Measurements from ENCODE around the gene INTS7.

Gene INTS7

GRCh38 chr1:212021563-212021962 is 13.8 kb downstream of the INTS7 start:
- no peak overlapping the region for H3K4me3 ChIP-seq (ENCODE audit: low read depth, low read length)
- DNase-seq (ENCODE audit: low read depth) = no peak
- TF ChIP-seq CTCF (IDR thresholded peaks at IDR 0.05; ENCODE audit: low read depth, low read length, missing control alignments) = no peak

- no peak for DNase-seq (ENCODE audit: low read depth)
- H3K4me3 ChIP-seq (ENCODE audit: low read depth, low read length) = no peak overlapping the region
- TF ChIP-seq CTCF (IDR thresholded peaks at IDR 0.05; ENCODE audit: low read depth, low read length, missing control alignments) = no peak
Observed at GRCh38 chr1:212020975-212021374, 14.4 kb downstream of the INTS7 start.

GRCh38 chr1:212013672-212014071 is 21.7 kb downstream of the INTS7 start:
- no peak for TF ChIP-seq CTCF (IDR thresholded peaks at IDR 0.05; ENCODE audit: low read depth, low read length, missing control alignments)
- no peak overlapping the region for H3K4me3 ChIP-seq (ENCODE audit: low read depth, low read length)
- no peak for DNase-seq (ENCODE audit: low read depth)

GRCh38 chr1:212012034-212012740 is 23.2 kb downstream of the INTS7 start:
- TF ChIP-seq CTCF (IDR thresholded peaks at IDR 0.05; ENCODE audit: low read depth, low read length, missing control alignments) = peak; percentile 99
- peak; percentile 49 for DNase-seq (ENCODE audit: low read depth)
- H3K4me3 ChIP-seq (ENCODE audit: low read depth, low read length) = no peak overlapping the region

- no peak for DNase-seq (ENCODE audit: low read depth)
Observed at GRCh38 chr1:212010004-212010403, 25.4 kb downstream of the INTS7 start.

GRCh38 chr1:212009561-212009960 is 25.8 kb downstream of the INTS7 start:
- no peak overlapping the region for H3K4me3 ChIP-seq (ENCODE audit: low read depth, low read length)
- no peak for DNase-seq (ENCODE audit: low read depth)
- TF ChIP-seq CTCF (IDR thresholded peaks at IDR 0.05; ENCODE audit: low read depth, low read length, missing control alignments) = no peak

More at GRCh38 chr1:212010004-212010403, 25.4 kb downstream of the INTS7 start:
- H3K4me3 ChIP-seq (ENCODE audit: low read depth, low read length) = no peak overlapping the region
- no peak for TF ChIP-seq CTCF (IDR thresholded peaks at IDR 0.05; ENCODE audit: low read depth, low read length, missing control alignments)

GRCh38 chr1:212007886-212008285 is 27.5 kb downstream of the INTS7 start:
- TF ChIP-seq CTCF (IDR thresholded peaks at IDR 0.05; ENCODE audit: low read depth, low read length, missing control alignments) = no peak
- H3K4me3 ChIP-seq (ENCODE audit: low read depth, low read length) = no peak overlapping the region
- no peak for DNase-seq (ENCODE audit: low read depth)

All from GM12864 (cell line).